B cell (primary cell): ENCODE data around the gene SIRT7. TPM values are rescaled to one million over a fixed set of nuclear protein-coding genes. Genes with fewer than 3 reads are reported as not detected.

Experiments
- ATAC-seq: fragments of 200-7000 bp; cut with Tn5 transposase; one replicate; pipeline ENCODE4 v1.10.0; 2021; ENCODE audit warnings: low read depth, mild to moderate bottlenecking, moderate number of reproducible peaks, moderate library complexity
- CTCF ChIA-PET: fragments of 350-600 bp; sonication (Branson Sonifier 250); formaldehyde crosslinking; loops from one replicate; lab custom pipeline; 2021; ENCODE audit warnings: antibody characterized with exemption, inconsistent platforms; lab: Charles Lee
- POLR2A ChIA-PET: fragments of 350-600 bp; sonication (Branson Sonifier 250); formaldehyde crosslinking; loops from one replicate; lab custom pipeline; 2021; ENCODE audit warnings: antibody characterized with exemption; lab: Charles Lee
- DNase-seq: peaks from one replicate; pipeline ENCODE4 v3.0.0; 2013
- H2AFZ ChIP-seq: 2 replicates; pipeline ENCODE4 v1.6.1; 2012; ENCODE audit warnings: mild to moderate bottlenecking, low read depth, low read length; ENCODE audit not compliant: insufficient read depth, poor library complexity, severe bottlenecking
- H3K27ac ChIP-seq, 2 donors: 1 replicate in 1 of 2; 2 replicates in 1 of 2; pipeline ENCODE4 v1.5.1; 2012 to 2013; ENCODE audit warnings: low read length in 2 of 2, mild to moderate bottlenecking in 2 of 2, moderate library complexity in 1 of 2
- H3K27me3 ChIP-seq, 4 experiments: fragments of 200-600 bp in 1 of 4; sonication (generic) in 1 of 4; replicated peaks in 1 of 4; 1 replicate in 2 of 4; 2 replicates in 2 of 4; pipeline versions ENCODE4 v1.6.1 to v1.7.0; 2013 to 2016; ENCODE audit warnings: low read length in 3 of 4, mild to moderate bottlenecking in 2 of 4, mixed read lengths in 1 of 4, moderate library complexity in 1 of 4; ENCODE audit not compliant: insufficient read depth in 4 of 4, control insufficient read depth in 3 of 4; ENCODE audit errors: control extremely low read depth in 1 of 4
- H3K36me3 ChIP-seq, 2 experiments: replicated peaks in 1 of 2; 1 replicate in 1 of 2; 2 replicates in 1 of 2; pipeline versions ENCODE4 v1.6.1 to v1.7.1; 2013; ENCODE audit warnings: low read length in 1 of 2; ENCODE audit not compliant: insufficient read depth in 2 of 2, control insufficient read depth in 1 of 2; ENCODE audit errors: control extremely low read depth in 1 of 2, extremely low read depth in 1 of 2
- H3K4me1 ChIP-seq, 2 donors: fragments of 200-600 bp in 1 of 2; sonication (generic) in 1 of 2; 1 replicate in 1 of 2; 2 replicates in 1 of 2; pipeline versions ENCODE4 v1.5.1 to v1.6.1; 2013 to 2017; ENCODE audit warnings: low read length in 2 of 2; ENCODE audit not compliant: control insufficient read depth in 2 of 2, insufficient read depth in 2 of 2
- H3K4me2 ChIP-seq: replicated peaks from 2 replicates; pipeline ENCODE3; 2012; ENCODE audit warnings: mild to moderate bottlenecking, low read depth, low read length; ENCODE audit not compliant: poor library complexity, severe bottlenecking
- H3K4me3 ChIP-seq, 5 experiments: fragments of 200-600 bp in 1 of 5; sonication (generic) in 1 of 5; 1 replicate in 3 of 5; 2 replicates in 2 of 5; pipeline versions ENCODE4 v1.5.1 to v1.7.0; 2011 to 2016; ENCODE audit warnings: low read length in 4 of 5, mild to moderate bottlenecking in 4 of 5, low read depth in 2 of 5, control low read depth in 1 of 5, moderate library complexity in 1 of 5; ENCODE audit not compliant: insufficient read depth in 1 of 5; ENCODE audit errors: control extremely low read depth in 1 of 5, extremely low read depth in 1 of 5
- H3K79me2 ChIP-seq: fragments of 200-600 bp; sonication (generic); one replicate; pipeline ENCODE4 v1.6.0; 2016; ENCODE audit warnings: low read length; ENCODE audit not compliant: control insufficient read depth, insufficient read depth
- H3K9ac ChIP-seq: fragments of 200-600 bp; sonication (generic); 2 replicates; pipeline ENCODE4 v1.6.1; 2017; ENCODE audit warnings: mild to moderate bottlenecking, low read length, moderate library complexity
- H3K9me3 ChIP-seq, 3 donors: one replicate each; pipeline versions ENCODE4 v1.6.1 to v1.7.1; 2013; ENCODE audit warnings: low read length in 2 of 3; ENCODE audit not compliant: control insufficient read depth in 2 of 3, insufficient read depth in 1 of 3; ENCODE audit errors: control extremely low read depth in 1 of 3
- H4K20me1 ChIP-seq: 2 replicates; pipeline ENCODE4 v1.6.0; 2012; ENCODE audit warnings: mild to moderate bottlenecking, low read length; ENCODE audit not compliant: insufficient read depth, control insufficient read depth, poor library complexity, severe bottlenecking
- H3K27ac Mint-ChIP-seq: one replicate; pipeline ENCODE4 v1.8.0; 2021; ENCODE audit warnings: mixed read lengths
- H3K27me3 Mint-ChIP-seq: one replicate; pipeline ENCODE4 v1.8.0; 2021; ENCODE audit warnings: mixed read lengths
- H3K4me1 Mint-ChIP-seq: one replicate; pipeline ENCODE4 v1.8.0; 2021; ENCODE audit warnings: mixed read lengths
- H3K4me3 Mint-ChIP-seq: one replicate; pipeline ENCODE4 v1.8.0; 2021; ENCODE audit warnings: mixed read lengths
- H3K9me3 Mint-ChIP-seq: one replicate; pipeline ENCODE4 v1.8.0; 2022; ENCODE audit warnings: mixed read lengths; ENCODE audit not compliant: insufficient read depth
- CTCF ChIP-seq: fragments of 200-600 bp; IDR thresholded peaks from one replicate; pipeline ENCODE4 v1.8.0; 2022; ENCODE audit warnings: antibody characterized with exemption, mild to moderate bottlenecking
- EZH2 ChIP-seq: IDR thresholded peaks from 2 replicates; pipeline ENCODE4 v1.6.1; 2012; ENCODE audit warnings: borderline replicate concordance, low read depth, mild to moderate bottlenecking, moderate library complexity, low read length; ENCODE audit not compliant: insufficient read depth, poor library complexity, severe bottlenecking
- WGBS: methylation state at CpG from one replicate; pipeline ENCODE4 v1.1.5; 2013; ENCODE audit warnings: missing lambda C conversion rate; ENCODE audit not compliant: insufficient coverage; 5-methylcytosine and 5-hydroxymethylcytosine counted together
- intact Hi-C: fragments of 100-400 bp; cut with micrococcal nuclease; formaldehyde crosslinking; loops from one replicate; pipeline ENCODE4 v1.10.0; 2022
- polyA plus RNA-seq: library from polyadenylated mRNA; depleted of rRNA; stranded (reverse); fragments of >200 nt; gene quantifications from 2 replicates; pipeline ENCODE4 v1.2.3, GENCODE V29; 2012
- total RNA-seq, 2 donors: library from RNA; stranded (reverse); fragments of 120-200 nt in 1 of 2; gene quantifications; 1 replicate in 1 of 2; 2 replicates in 1 of 2; pipeline versions ENCODE4 v1.2.3 to v1.2.4, GENCODE V29; 2013 to 2022

Gene SIRT7
- total and polyA plus RNA-seq, 2 donors (not counting 1 experiment from before 2014, with no cell fraction given), result 77.2 to 82.7 TPM

- DNase-seq (no peak), ATAC-seq (no peak)
- intact Hi-C loops, result no loop called here
- H3K4me3 Mint-ChIP-seq, result no peak overlapping the region
- H3K9me3 ChIP-seq, result no peaks in the 10 kb centered on the region
- no peak overlapping the region for H3K4me3 ChIP-seq
- peaks cover 7% of the 10 kb centered on the region for H3K27me3 Mint-ChIP-seq
- H3K9me3 Mint-ChIP-seq, result no peaks in the 10 kb centered on the region
- H3K27ac Mint-ChIP-seq, result no peak overlapping the region
- H3K4me1 ChIP-seq, result peaks cover 9 to 15% of the 10 kb centered on the region in 2 donors
- H3K4me2 ChIP-seq, result no peak overlapping the region
- peaks cover 5% of the 10 kb centered on the region for H3K79me2 ChIP-seq
- 94% methylated on average over 19 of the region's 19 CpGs for WGBS
- no peak overlapping the region for H3K9ac ChIP-seq
- H3K4me1 Mint-ChIP-seq, result peaks cover 6% of the 10 kb centered on the region
- CTCF ChIA-PET, result interaction anchor here (1.1 kb wide), 1 partner anchor 29 kb away, joined by 3 read pairs; no protein-coding TSS in a partner anchor
- no peak for TF ChIP-seq CTCF
- no peak for TF ChIP-seq EZH2
- no peak overlapping the region for H2AFZ ChIP-seq
- POLR2A ChIA-PET, result no interaction called here
- no peak overlapping the region for H3K27ac ChIP-seq
- H4K20me1 ChIP-seq, result no peaks in the 10 kb centered on the region
- peaks cover 0 to 20% (median 7%) of the 10 kb centered on the region in 4 experiments for H3K27me3 ChIP-seq
- peaks cover 2 to 35% of the 10 kb centered on the region in 2 experiments for H3K36me3 ChIP-seq
Measured at GRCh38 chr17:81898029-81898866, 19.7 kb downstream of the SIRT7 start.

GRCh38 chr17:81895400-81895799 is 22.6 kb downstream of the SIRT7 start:
- no peaks in the 10 kb centered on the region for H3K9me3 ChIP-seq
- H3K4me3 ChIP-seq, result no peak overlapping the region
- H3K4me3 Mint-ChIP-seq, result no peak overlapping the region
- POLR2A ChIA-PET, result no interaction called here
- no peak overlapping the region for H2AFZ ChIP-seq
- no peak for DNase-seq
- no peak overlapping the region for H3K9ac ChIP-seq
- H3K27me3 ChIP-seq, result no peaks in the 10 kb centered on the region
- TF ChIP-seq EZH2 (no peak), CTCF (no peak)
- CTCF ChIA-PET, result no interaction called here
- H4K20me1 ChIP-seq, result no peaks in the 10 kb centered on the region
- WGBS, result 99% methylated on average over 7 of the region's 11 CpGs
- H3K36me3 ChIP-seq, result peaks cover 2 to 32% of the 10 kb centered on the region in 2 experiments
- H3K4me2 ChIP-seq, result no peak overlapping the region
- no peaks in the 10 kb centered on the region for H3K27me3 Mint-ChIP-seq
- peaks cover 10% of the 10 kb centered on the region for H3K4me1 Mint-ChIP-seq
- ATAC-seq, result no peak
- H3K79me2 ChIP-seq, result peaks cover 17% of the 10 kb centered on the region
- intact Hi-C loops, result no loop called here
- no peaks in the 10 kb centered on the region for H3K9me3 Mint-ChIP-seq
- H3K4me1 ChIP-seq, result peaks cover 3 to 17% of the 10 kb centered on the region in 2 donors
- H3K27ac Mint-ChIP-seq, result no peak overlapping the region
- H3K27ac ChIP-seq, result no peak overlapping the region
